IMR-90 (cell line): Measurements from ENCODE around the gene ST8SIA2. TPM values are rescaled to one million over a fixed set of nuclear protein-coding genes. Genes with fewer than 3 reads are reported as not detected.

Experiments
- ATAC-seq: fragments of 200-7000 bp; cut with Tn5 transposase; 2 replicates; pipeline ENCODE4 v1.9.1; 2020; ENCODE audit warnings: low read depth, mild to moderate bottlenecking, moderate library complexity
- BruUV-seq: library from RNA; stranded (reverse); fragments of 400-500 nt; replicated peaks from 2 replicates; lab custom pipeline; 2021; lab: Mats Ljungman, UMichigan
- CTCF ChIA-PET: fragments of 300-600 bp; formaldehyde crosslinking; extraction: SDS; loops from one replicate; lab custom pipeline; 2021; ENCODE audit warnings: antibody characterized with exemption; lab: Yijun Ruan, JAX
- POLR2A ChIA-PET: fragments of 300-600 bp; sonication (Branson Sonifier 250); formaldehyde crosslinking; loops from one replicate; lab custom pipeline; 2022; ENCODE audit warnings: antibody characterized with exemption; ENCODE audit not compliant: unreplicated experiment; lab: Charles Lee
- DNase-seq: peaks from one replicate; pipeline ENCODE4 v3.0.0; 2013
- H2AFZ ChIP-seq: replicated peaks from 2 replicates; pipeline ENCODE3; 2013; ENCODE audit warnings: low read length, mild to moderate bottlenecking; ENCODE audit not compliant: poor library complexity
- H2AK5ac ChIP-seq: 2 replicates; pipeline ENCODE4 v1.6.1; 2013; ENCODE audit warnings: low read depth, low read length, inconsistent platforms
- H2AK9ac ChIP-seq: replicated peaks from 2 replicates; pipeline ENCODE3; 2013; ENCODE audit warnings: mild to moderate bottlenecking, low read depth, low read length, moderate library complexity; ENCODE audit not compliant: poor library complexity
- H2BK120ac ChIP-seq: 2 replicates; pipeline ENCODE4 v1.6.1; 2013; ENCODE audit warnings: low read depth, low read length, inconsistent platforms
- H2BK15ac ChIP-seq: 3 replicates; pipeline ENCODE4 v1.6.1; 2013; ENCODE audit warnings: low read depth, low read length, inconsistent platforms
- H2BK20ac ChIP-seq: 2 replicates; pipeline ENCODE4 v1.6.1; 2013; ENCODE audit warnings: low read depth, mild to moderate bottlenecking, inconsistent platforms, low read length, moderate library complexity
- H2BK5ac ChIP-seq: 2 replicates; pipeline ENCODE4 v1.6.1; 2013; ENCODE audit warnings: mild to moderate bottlenecking, low read depth, low read length, inconsistent platforms; ENCODE audit not compliant: poor library complexity, severe bottlenecking
- H3K14ac ChIP-seq: replicated peaks from 2 replicates; pipeline ENCODE4 v1.6.1; 2013; ENCODE audit warnings: low read depth, low read length, inconsistent platforms
- H3K18ac ChIP-seq: 2 replicates; pipeline ENCODE4 v1.6.1; 2013; ENCODE audit warnings: low read depth, low read length, control low read depth
- H3K23ac ChIP-seq: 2 replicates; pipeline ENCODE4 v1.6.1; 2013; ENCODE audit warnings: low read depth, low read length, inconsistent platforms
- H3K27ac ChIP-seq: 2 replicates; pipeline ENCODE4 v1.5.1; 2013; ENCODE audit warnings: mild to moderate bottlenecking, control low read depth, low read length; ENCODE audit not compliant: insufficient read depth
- H3K27me3 ChIP-seq: 2 replicates; pipeline ENCODE4 v1.6.1; 2013; ENCODE audit warnings: low read length; ENCODE audit not compliant: control insufficient read depth, insufficient read depth
- H3K36me3 ChIP-seq: 2 replicates; pipeline ENCODE4 v1.6.1; 2013; ENCODE audit warnings: low read length, mixed read lengths; ENCODE audit not compliant: control insufficient read depth, insufficient read depth
- H3K4ac ChIP-seq: 2 replicates; pipeline ENCODE4 v1.6.1; 2013; ENCODE audit warnings: low read depth, low read length, inconsistent platforms
- H3K4me1 ChIP-seq: 2 replicates; pipeline ENCODE4 v1.6.1; 2013; ENCODE audit warnings: low read length, mixed read lengths; ENCODE audit not compliant: control insufficient read depth, insufficient read depth
- H3K4me2 ChIP-seq: 2 replicates; pipeline ENCODE4 v1.6.1; 2013; ENCODE audit warnings: low read depth, mild to moderate bottlenecking, control low read depth, low read length, moderate library complexity
- H3K4me3 ChIP-seq: 2 replicates; pipeline ENCODE4 v1.5.1; 2013; ENCODE audit warnings: low read depth, mild to moderate bottlenecking, control low read depth, low read length, moderate library complexity; ENCODE audit not compliant: insufficient read depth
- H3K56ac ChIP-seq: 2 replicates; pipeline ENCODE4 v1.6.1; 2013; ENCODE audit warnings: low read length, inconsistent platforms; ENCODE audit not compliant: insufficient read depth; ENCODE audit errors: extremely low read depth
- H3K79me1 ChIP-seq, 2 experiments: 2 replicates each; pipeline ENCODE4 v1.6.1; 2013; ENCODE audit warnings: low read length in 2 of 2, inconsistent platforms in 1 of 2, low read depth in 1 of 2
- H3K9ac ChIP-seq: 2 replicates; pipeline ENCODE4 v1.6.1; 2013; ENCODE audit warnings: low read depth, low read length, control low read depth
- H3K9me1 ChIP-seq: 2 replicates; pipeline ENCODE4 v1.6.1; 2013; ENCODE audit warnings: low read length, inconsistent platforms; ENCODE audit not compliant: insufficient read depth
- H3K9me3 ChIP-seq: 2 replicates; pipeline ENCODE4 v1.6.1; 2013; ENCODE audit warnings: low read length; ENCODE audit not compliant: control insufficient read depth, insufficient read depth
- H4K20me1 ChIP-seq: 2 replicates; pipeline ENCODE4 v1.6.1; 2013; ENCODE audit warnings: low read length, inconsistent platforms; ENCODE audit not compliant: insufficient read depth
- H4K5ac ChIP-seq: 2 replicates; pipeline ENCODE4 v1.6.1; 2013; ENCODE audit warnings: mild to moderate bottlenecking, low read depth, low read length, control low read depth
- H4K8ac ChIP-seq, 2 experiments: 2 replicates each; pipeline ENCODE4 v1.6.1; 2013; ENCODE audit warnings: low read depth in 2 of 2, low read length in 2 of 2, control low read depth in 1 of 2, inconsistent platforms in 1 of 2
- H4K91ac ChIP-seq: 2 replicates; pipeline ENCODE4 v1.6.1; 2013; ENCODE audit warnings: low read depth, low read length, inconsistent platforms; ENCODE audit not compliant: insufficient read depth
- BHLHE40 ChIP-seq: fragments of 150-350 bp; IDR thresholded peaks from 2 replicates; pipeline ENCODE4 v1.6.1; 2016; ENCODE audit warnings: mild to moderate bottlenecking, low read depth, low read length
- CEBPB ChIP-seq: IDR thresholded peaks from 2 replicates; pipeline ENCODE4 v1.6.1; 2012; ENCODE audit warnings: low read depth, low read length, improper control_type of control experiment
- CHD1 ChIP-seq: IDR thresholded peaks from 2 replicates; pipeline ENCODE4 v1.6.1; 2012; ENCODE audit warnings: low read depth, low read length, improper control_type of control experiment
- FOS ChIP-seq: fragments of 150-350 bp; IDR thresholded peaks from 2 replicates; pipeline ENCODE4 v1.6.1; 2016; ENCODE audit warnings: low read depth, low read length
- MAFK ChIP-seq: IDR thresholded peaks from 2 replicates; pipeline ENCODE4 v1.6.1; 2012; ENCODE audit warnings: low read depth, low read length, improper control_type of control experiment
- MAZ ChIP-seq: IDR thresholded peaks from 2 replicates; pipeline ENCODE4 v1.6.1; 2012; ENCODE audit warnings: low read depth, mild to moderate bottlenecking, low read length, improper control_type of control experiment, moderate library complexity, borderline replicate concordance
- MXI1 ChIP-seq: IDR thresholded peaks from 2 replicates; pipeline ENCODE4 v1.6.1; 2012; ENCODE audit warnings: low read depth, mild to moderate bottlenecking, low read length, moderate library complexity, borderline replicate concordance
- NFE2L2 ChIP-seq: fragments of 150-350 bp; IDR thresholded peaks from 2 replicates; pipeline ENCODE4 v1.6.1; 2016; ENCODE audit warnings: low read depth, mild to moderate bottlenecking, low read length
- POLR2A ChIP-seq: IDR thresholded peaks from 2 replicates; pipeline ENCODE4 v1.6.1; 2012; ENCODE audit warnings: mild to moderate bottlenecking, low read depth, low read length
- RAD21 ChIP-seq: IDR thresholded peaks from 2 replicates; pipeline ENCODE4 v1.6.1; 2012; ENCODE audit warnings: low read length, improper control_type of control experiment
- RCOR1 ChIP-seq: IDR thresholded peaks from 2 replicates; pipeline ENCODE4 v1.6.1; 2012; ENCODE audit warnings: mild to moderate bottlenecking, low read length, improper control_type of control experiment; ENCODE audit not compliant: insufficient replicate concordance
- RFX5 ChIP-seq: IDR thresholded peaks from 2 replicates; pipeline ENCODE4 v1.8.0; 2012; ENCODE audit warnings: low read depth, mild to moderate bottlenecking, low read length, moderate library complexity
- SMC3 ChIP-seq: fragments of 150-350 bp; IDR thresholded peaks from 2 replicates; pipeline ENCODE4 v1.6.1; 2016; ENCODE audit warnings: low read depth, mild to moderate bottlenecking, antibody characterized with exemption, low read length, moderate library complexity
- WGBS, 2 experiments: methylation state at CpG; one replicate each; pipeline versions ENCODE4 v1.1.5 to v1.1.7; 2013; ENCODE audit warnings: missing lambda C conversion rate in 2 of 2; ENCODE audit not compliant: insufficient read length in 1 of 2; ENCODE audit errors: extremely low coverage in 2 of 2; 5-methylcytosine and 5-hydroxymethylcytosine counted together
- dilution Hi-C: fragments of 300-500 bp; cut with HindIII; formaldehyde crosslinking; loops from one replicate; pipeline ENCODE4 v1.14.3; 2018; ENCODE audit warnings: low sequenced_read_pairs; ENCODE audit not compliant: unreplicated experiment
- in situ Hi-C: fragments of 300-500 bp; cut with MboI; formaldehyde crosslinking; loops from 3 replicates; pipeline ENCODE4 v1.14.3; 2019; ENCODE audit warnings: low sequenced_read_pairs, inconsistent platforms, mixed read lengths
- intact Hi-C: fragments of 100-400 bp; cut with micrococcal nuclease; formaldehyde crosslinking; loops from 2 replicates; pipeline ENCODE4 v1.10.0; 2022
- polyA plus RNA-seq, 3 experiments: library from polyadenylated mRNA; depleted of rRNA; stranded (reverse); fragments of >200 nt; gene quantifications; 2 replicates each; pipeline ENCODE4 v1.2.3, GENCODE V29; 2012; ENCODE audit warnings: low replicate concordance in 1 of 3
- total RNA-seq: library from RNA; depleted of rRNA; stranded (reverse); fragments of >200 nt; gene quantifications from 2 replicates; pipeline ENCODE4 v1.2.3, GENCODE V29; 2012
- TF ChIP-seq, protein P1 (sequence below): fragments of 150-350 bp; IDR thresholded peaks from 2 replicates; pipeline ENCODE4 v1.6.1; 2017; ENCODE audit warnings: mild to moderate bottlenecking, antibody characterized with exemption, low read length, low read depth
- TF ChIP-seq, protein P2 (sequence below): conservative IDR thresholded peaks from 2 replicates; pipeline ENCODE4 v1.5.1; 2012; ENCODE audit warnings: mild to moderate bottlenecking, low read depth, low read length, improper control_type of control experiment
- TF ChIP-seq, protein P3 (sequence below): fragments of 150-350 bp; IDR thresholded peaks from 2 replicates; pipeline ENCODE4 v1.6.1; 2016; ENCODE audit warnings: low read depth, mild to moderate bottlenecking, low read length, moderate library complexity, borderline replicate concordance

The ST8SIA2 gene
- total and polyA plus RNA-seq, 2 of the 4 experiments (the other 2 are of a cell fraction): not detected

DNA sequence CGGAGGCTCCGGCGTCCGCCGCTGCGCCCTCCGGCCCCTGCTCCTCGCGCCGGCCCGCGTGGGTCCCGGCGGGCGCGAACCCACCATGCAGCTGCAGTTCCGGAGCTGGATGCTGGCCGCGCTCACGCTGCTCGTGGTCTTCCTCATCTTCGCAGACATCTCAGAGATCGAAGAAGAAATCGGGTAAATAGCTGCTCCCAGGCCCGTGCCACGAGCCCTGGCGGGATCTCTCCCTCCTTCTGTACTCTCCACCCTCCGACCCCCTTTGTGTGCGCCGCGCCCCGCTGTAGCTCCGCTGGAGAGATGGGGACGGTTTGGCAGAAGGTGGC is 263 bp downstream of the ST8SIA2 start:
- Histone ChIP-seq H3K4me2 (no peak overlapping the region), H3K27me3 (peaks cover 25% of the 10 kb centered on the region), H4K91ac (no peak overlapping the region), H3K56ac (no peak overlapping the region), H3K9me3 (no peaks in the 10 kb centered on the region), H3K23ac (no peak overlapping the region), H2BK5ac (no peak overlapping the region), H3K18ac (no peak overlapping the region), H3K4me1 (no peaks in the 10 kb centered on the region), H3K27ac (no peak overlapping the region), H2BK120ac (no peak overlapping the region), H3K4me3 (no peak overlapping the region), H2AK9ac (no peak overlapping the region), H3K14ac (no peak overlapping the region), H3K9me1 (no peaks in the 10 kb centered on the region), H2BK15ac (no peak overlapping the region), H4K20me1 (no peaks in the 10 kb centered on the region), H3K79me1 (no peaks in the 10 kb centered on the region), H4K8ac (no peak overlapping the region), H3K4ac (no peak overlapping the region), H2AFZ (no peak overlapping the region), H2AK5ac (no peak overlapping the region), H3K36me3 (no peaks in the 10 kb centered on the region), H4K5ac (no peak overlapping the region), H3K9ac (no peak overlapping the region), H2BK20ac (no peak overlapping the region)
- dilution Hi-C loops (no loop called here), in situ Hi-C loops (no loop called here), intact Hi-C loops (no loop called here)
- TF ChIP-seq RAD21 (no peak), POLR2A (no peak), MXI1 (no peak), MAZ (no peak), NFE2L2 (no peak), RCOR1 (no peak), SMC3 (no peak), CEBPB (no peak), FOS (no peak), RFX5 (no peak), MAFK (no peak), CHD1 (no peak), BHLHE40 (no peak)
- TF ChIP-seq, protein P1, sequence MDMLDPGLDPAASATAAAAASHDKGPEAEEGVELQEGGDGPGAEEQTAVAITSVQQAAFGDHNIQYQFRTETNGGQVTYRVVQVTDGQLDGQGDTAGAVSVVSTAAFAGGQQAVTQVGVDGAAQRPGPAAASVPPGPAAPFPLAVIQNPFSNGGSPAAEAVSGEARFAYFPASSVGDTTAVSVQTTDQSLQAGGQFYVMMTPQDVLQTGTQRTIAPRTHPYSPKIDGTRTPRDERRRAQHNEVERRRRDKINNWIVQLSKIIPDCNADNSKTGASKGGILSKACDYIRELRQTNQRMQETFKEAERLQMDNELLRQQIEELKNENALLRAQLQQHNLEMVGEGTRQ: no peak
- TF ChIP-seq, protein P2, sequence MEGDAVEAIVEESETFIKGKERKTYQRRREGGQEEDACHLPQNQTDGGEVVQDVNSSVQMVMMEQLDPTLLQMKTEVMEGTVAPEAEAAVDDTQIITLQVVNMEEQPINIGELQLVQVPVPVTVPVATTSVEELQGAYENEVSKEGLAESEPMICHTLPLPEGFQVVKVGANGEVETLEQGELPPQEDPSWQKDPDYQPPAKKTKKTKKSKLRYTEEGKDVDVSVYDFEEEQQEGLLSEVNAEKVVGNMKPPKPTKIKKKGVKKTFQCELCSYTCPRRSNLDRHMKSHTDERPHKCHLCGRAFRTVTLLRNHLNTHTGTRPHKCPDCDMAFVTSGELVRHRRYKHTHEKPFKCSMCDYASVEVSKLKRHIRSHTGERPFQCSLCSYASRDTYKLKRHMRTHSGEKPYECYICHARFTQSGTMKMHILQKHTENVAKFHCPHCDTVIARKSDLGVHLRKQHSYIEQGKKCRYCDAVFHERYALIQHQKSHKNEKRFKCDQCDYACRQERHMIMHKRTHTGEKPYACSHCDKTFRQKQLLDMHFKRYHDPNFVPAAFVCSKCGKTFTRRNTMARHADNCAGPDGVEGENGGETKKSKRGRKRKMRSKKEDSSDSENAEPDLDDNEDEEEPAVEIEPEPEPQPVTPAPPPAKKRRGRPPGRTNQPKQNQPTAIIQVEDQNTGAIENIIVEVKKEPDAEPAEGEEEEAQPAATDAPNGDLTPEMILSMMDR: no peak
- TF ChIP-seq, protein P3, sequence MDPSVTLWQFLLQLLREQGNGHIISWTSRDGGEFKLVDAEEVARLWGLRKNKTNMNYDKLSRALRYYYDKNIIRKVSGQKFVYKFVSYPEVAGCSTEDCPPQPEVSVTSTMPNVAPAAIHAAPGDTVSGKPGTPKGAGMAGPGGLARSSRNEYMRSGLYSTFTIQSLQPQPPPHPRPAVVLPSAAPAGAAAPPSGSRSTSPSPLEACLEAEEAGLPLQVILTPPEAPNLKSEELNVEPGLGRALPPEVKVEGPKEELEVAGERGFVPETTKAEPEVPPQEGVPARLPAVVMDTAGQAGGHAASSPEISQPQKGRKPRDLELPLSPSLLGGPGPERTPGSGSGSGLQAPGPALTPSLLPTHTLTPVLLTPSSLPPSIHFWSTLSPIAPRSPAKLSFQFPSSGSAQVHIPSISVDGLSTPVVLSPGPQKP: no peak
- CTCF ChIA-PET: no interaction called here
- no peak for ATAC-seq
- 0% methylated on average over 5 of the region's 34 CpGs; no CpG with 5 or more reads in 1 of the 2 experiments for WGBS, 2 experiments
- no peak for DNase-seq
- BruUV-seq: no TSS peak
- POLR2A ChIA-PET: no interaction called here
